Nephron (organoid): ENCODE results near the gene BORCS5.

ENCODE experiments used
- H3K27ac Mint-ChIP-seq, 3 experiments: 2 replicates each; pipeline ENCODE4 v1.8.0; 2020; ENCODE audit warnings: mixed read lengths in 3 of 3, mild to moderate bottlenecking in 2 of 3, moderate library complexity in 1 of 3
- H3K27me3 Mint-ChIP-seq: 2 replicates; pipeline ENCODE4 v1.8.0; 2021; ENCODE audit warnings: low read depth, mild to moderate bottlenecking, moderate library complexity, mixed read lengths
- H3K36me3 Mint-ChIP-seq: 2 replicates; pipeline ENCODE4 v1.8.0; 2020; ENCODE audit warnings: low read depth, mixed read lengths
- H3K4me1 Mint-ChIP-seq: 2 replicates; pipeline ENCODE4 v1.8.0; 2020; ENCODE audit warnings: mixed read lengths
- H3K4me3 Mint-ChIP-seq, 3 experiments: 2 replicates each; pipeline ENCODE4 v1.8.0; 2020; ENCODE audit warnings: mild to moderate bottlenecking in 3 of 3, mixed read lengths in 3 of 3, moderate library complexity in 2 of 3
- H3K9me3 Mint-ChIP-seq: 2 replicates; pipeline ENCODE4 v1.8.0; 2020; ENCODE audit warnings: mixed read lengths
- CTCF ChIP-seq, 3 experiments: fragments of 200-600 bp; sonication (generic); IDR thresholded peaks; one replicate each; pipeline ENCODE4 v1.5.0; 2021; ENCODE audit warnings: antibody characterized with exemption in 3 of 3; ENCODE audit not compliant: unreplicated experiment in 3 of 3

The BORCS5 gene

GRCh38 chr12:12466157-12466556, 109.3 kb downstream of the BORCS5 start:
- no peaks in the 10 kb centered on the region for H3K4me1 Mint-ChIP-seq

GRCh38 chr12:12467264-12467663, 110.4 kb downstream of the BORCS5 start:
- Mint-ChIP-seq H3K27ac (no peak overlapping the region), H3K36me3 (peaks cover 57% of the 10 kb centered on the region), H3K9me3 (peaks cover 11% of the 10 kb centered on the region), H3K27me3 (peaks cover 3% of the 10 kb centered on the region), H3K4me3 (no peak overlapping the region), H3K4me1 (no peaks in the 10 kb centered on the region)
- TF ChIP-seq CTCF (IDR thresholded peaks at IDR 0.05; ENCODE audit: unreplicated experiment in 3 of 3), result no peak

More at GRCh38 chr12:12466157-12466556, 109.3 kb downstream of the BORCS5 start:
- Mint-ChIP-seq H3K9me3 (peaks cover 11% of the 10 kb centered on the region), H3K27ac (no peak overlapping the region), H3K4me3 (no peak overlapping the region), H3K27me3 (peaks cover 3% of the 10 kb centered on the region), H3K36me3 (peaks cover 50% of the 10 kb centered on the region)
- no peak for TF ChIP-seq CTCF (IDR thresholded peaks at IDR 0.05; ENCODE audit: unreplicated experiment in 3 of 3)

- H3K9me3 Mint-ChIP-seq, result peaks cover 11% of the 10 kb centered on the region
- peaks cover 3% of the 10 kb centered on the region for H3K27me3 Mint-ChIP-seq
- no peaks in the 10 kb centered on the region for H3K4me1 Mint-ChIP-seq
- H3K27ac Mint-ChIP-seq, result no peak overlapping the region
- TF ChIP-seq CTCF (IDR thresholded peaks at IDR 0.05; ENCODE audit: unreplicated experiment in 3 of 3), result no peak
- peaks cover 57% of the 10 kb centered on the region for H3K36me3 Mint-ChIP-seq
- H3K4me3 Mint-ChIP-seq, result no peak overlapping the region
Measured at GRCh38 chr12:12467688-12468261, 110.9 kb downstream of the BORCS5 start.

GRCh38 chr12:12468575-12468974, 111.7 kb downstream of the BORCS5 start:
- peaks cover 63% of the 10 kb centered on the region for H3K36me3 Mint-ChIP-seq
- H3K27ac Mint-ChIP-seq, result no peak overlapping the region
- no peaks in the 10 kb centered on the region for H3K4me1 Mint-ChIP-seq
- peaks cover 11% of the 10 kb centered on the region for H3K9me3 Mint-ChIP-seq
- TF ChIP-seq CTCF (IDR thresholded peaks at IDR 0.05; ENCODE audit: unreplicated experiment in 3 of 3), result no peak
- H3K27me3 Mint-ChIP-seq, result peaks cover 3% of the 10 kb centered on the region
- no peak overlapping the region for H3K4me3 Mint-ChIP-seq

GRCh38 chr12:12469386-12469785, 112.5 kb downstream of the BORCS5 start:
- no peak overlapping the region for H3K27ac Mint-ChIP-seq
- H3K9me3 Mint-ChIP-seq, result peaks cover 11% of the 10 kb centered on the region

More at GRCh38 chr12:12469386-12469785, 112.5 kb downstream of the BORCS5 start:
- H3K4me3 Mint-ChIP-seq, result no peak overlapping the region
- TF ChIP-seq CTCF (IDR thresholded peaks at IDR 0.05; ENCODE audit: unreplicated experiment in 3 of 3), result no peak
- H3K4me1 Mint-ChIP-seq, result no peaks in the 10 kb centered on the region
- H3K27me3 Mint-ChIP-seq, result peaks cover 3% of the 10 kb centered on the region
- H3K36me3 Mint-ChIP-seq, result peaks cover 68% of the 10 kb centered on the region
